ENCODE measurements around the gene SH3YL1.

DNA sequence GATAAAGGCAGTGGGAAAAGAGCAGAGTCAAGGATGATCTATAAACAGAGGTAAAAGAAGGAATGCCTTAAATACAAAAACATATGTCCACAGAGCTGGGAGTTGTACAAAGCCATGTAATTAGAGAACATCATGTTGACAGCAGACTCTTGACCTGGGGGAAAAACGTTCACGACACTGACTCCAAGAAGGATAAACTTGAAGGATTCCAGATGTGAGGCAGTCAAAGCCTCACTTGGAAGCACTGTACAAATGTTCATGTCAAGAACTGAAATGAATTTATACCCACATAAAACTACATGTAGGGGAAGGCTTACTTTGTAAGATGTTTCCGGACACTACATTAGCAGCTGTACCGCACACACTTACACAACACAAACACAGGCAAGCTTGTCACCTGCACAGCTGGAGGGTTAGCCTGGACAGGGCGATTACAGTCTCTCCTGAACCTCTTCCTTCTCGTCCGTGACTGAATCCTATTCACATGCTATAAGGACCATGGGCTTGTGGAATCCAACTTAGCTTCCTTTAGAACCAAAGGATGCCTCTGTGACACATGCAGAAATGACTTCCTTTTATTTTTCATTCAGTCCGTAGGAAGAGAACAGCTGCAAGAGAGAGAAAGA lies 88.6 kb downstream of the SH3YL1 start:
- TF ChIP-seq, protein P1, sequence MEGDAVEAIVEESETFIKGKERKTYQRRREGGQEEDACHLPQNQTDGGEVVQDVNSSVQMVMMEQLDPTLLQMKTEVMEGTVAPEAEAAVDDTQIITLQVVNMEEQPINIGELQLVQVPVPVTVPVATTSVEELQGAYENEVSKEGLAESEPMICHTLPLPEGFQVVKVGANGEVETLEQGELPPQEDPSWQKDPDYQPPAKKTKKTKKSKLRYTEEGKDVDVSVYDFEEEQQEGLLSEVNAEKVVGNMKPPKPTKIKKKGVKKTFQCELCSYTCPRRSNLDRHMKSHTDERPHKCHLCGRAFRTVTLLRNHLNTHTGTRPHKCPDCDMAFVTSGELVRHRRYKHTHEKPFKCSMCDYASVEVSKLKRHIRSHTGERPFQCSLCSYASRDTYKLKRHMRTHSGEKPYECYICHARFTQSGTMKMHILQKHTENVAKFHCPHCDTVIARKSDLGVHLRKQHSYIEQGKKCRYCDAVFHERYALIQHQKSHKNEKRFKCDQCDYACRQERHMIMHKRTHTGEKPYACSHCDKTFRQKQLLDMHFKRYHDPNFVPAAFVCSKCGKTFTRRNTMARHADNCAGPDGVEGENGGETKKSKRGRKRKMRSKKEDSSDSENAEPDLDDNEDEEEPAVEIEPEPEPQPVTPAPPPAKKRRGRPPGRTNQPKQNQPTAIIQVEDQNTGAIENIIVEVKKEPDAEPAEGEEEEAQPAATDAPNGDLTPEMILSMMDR (IDR thresholded peaks at IDR 0.05), result no peak
- TF ChIP-seq CBX2 (IDR thresholded peaks at IDR 0.05; ENCODE audit: borderline replicate concordance, low read depth), result no peak
- no peak for TF ChIP-seq POLR2A (IDR thresholded peaks at IDR 0.05; ENCODE audit: low read length)
- TF ChIP-seq RFX5 (IDR thresholded peaks at IDR 0.05), result no peak
- no peak for TF ChIP-seq RCOR1 (IDR thresholded peaks at IDR 0.05; ENCODE audit: low read depth, low read length)
- no peak for TF ChIP-seq SREBF2 (IDR thresholded peaks at IDR 0.05)
- no peak for TF ChIP-seq RNF2 (IDR thresholded peaks at IDR 0.05; ENCODE audit: borderline replicate concordance, low read depth)
- no peak for TF ChIP-seq BHLHE40 (IDR thresholded peaks at IDR 0.05; ENCODE audit: low read depth, low read length)
- TF ChIP-seq, protein P2, sequence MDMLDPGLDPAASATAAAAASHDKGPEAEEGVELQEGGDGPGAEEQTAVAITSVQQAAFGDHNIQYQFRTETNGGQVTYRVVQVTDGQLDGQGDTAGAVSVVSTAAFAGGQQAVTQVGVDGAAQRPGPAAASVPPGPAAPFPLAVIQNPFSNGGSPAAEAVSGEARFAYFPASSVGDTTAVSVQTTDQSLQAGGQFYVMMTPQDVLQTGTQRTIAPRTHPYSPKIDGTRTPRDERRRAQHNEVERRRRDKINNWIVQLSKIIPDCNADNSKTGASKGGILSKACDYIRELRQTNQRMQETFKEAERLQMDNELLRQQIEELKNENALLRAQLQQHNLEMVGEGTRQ (IDR thresholded peaks at IDR 0.05), result no peak
- no peak for TF ChIP-seq POLR2AphosphoS2 (conservative IDR thresholded peaks at IDR 0.05; ENCODE audit: low read length)
